Type B pancreatic cell (in vitro differentiated cells): Measurements from ENCODE around the gene CUL2. TPM values are rescaled to one million over a fixed set of nuclear protein-coding genes. Genes with fewer than 3 reads are reported as not detected.
"Not testable (repeated sequence)": the region's sequence is repeated elsewhere in the genome, so short reads cannot be mapped to it uniquely, and the experiment has no call there.

ENCODE experiments used
- DNase-seq: peaks from one replicate; pipeline ENCODE4 v3.0.0; 2021; ENCODE audit warnings: mixed read lengths; ENCODE audit not compliant: unreplicated experiment; ENCODE audit errors: extremely low spot score
- H3K27ac Mint-ChIP-seq: 2 replicates; pipeline ENCODE4 v1.8.0; 2021; ENCODE audit warnings: mild to moderate bottlenecking, mixed read lengths
- H3K27me3 Mint-ChIP-seq: 2 replicates; pipeline ENCODE4 v1.8.0; 2021; ENCODE audit warnings: mixed read lengths
- H3K36me3 Mint-ChIP-seq: 2 replicates; pipeline ENCODE4 v1.8.0; 2021; ENCODE audit warnings: mixed read lengths
- H3K4me1 Mint-ChIP-seq: one replicate; pipeline ENCODE4 v1.8.0; 2021; ENCODE audit warnings: mixed read lengths; ENCODE audit not compliant: unreplicated experiment
- H3K4me3 Mint-ChIP-seq: 2 replicates; pipeline ENCODE4 v1.8.0; 2021; ENCODE audit warnings: mild to moderate bottlenecking, mixed read lengths
- H3K9me3 Mint-ChIP-seq: 2 replicates; pipeline ENCODE4 v1.8.0; 2021; ENCODE audit warnings: mixed read lengths
- total RNA-seq: library from RNA; stranded (reverse); gene quantifications from 2 replicates; pipeline ENCODE4 v1.2.1, GENCODE V29; 2021; ENCODE audit warnings: low replicate concordance
- TF ChIP-seq, protein P1 (sequence below): fragments of 200-600 bp; sonication (generic); conservative IDR thresholded peaks from 2 replicates; pipeline ENCODE4 v1.5.0; 2021; ENCODE audit warnings: antibody characterized with exemption, mild to moderate bottlenecking

CUL2 gene
- total RNA-seq, 1 donor from 2014 or later: 36.4 TPM

DNA sequence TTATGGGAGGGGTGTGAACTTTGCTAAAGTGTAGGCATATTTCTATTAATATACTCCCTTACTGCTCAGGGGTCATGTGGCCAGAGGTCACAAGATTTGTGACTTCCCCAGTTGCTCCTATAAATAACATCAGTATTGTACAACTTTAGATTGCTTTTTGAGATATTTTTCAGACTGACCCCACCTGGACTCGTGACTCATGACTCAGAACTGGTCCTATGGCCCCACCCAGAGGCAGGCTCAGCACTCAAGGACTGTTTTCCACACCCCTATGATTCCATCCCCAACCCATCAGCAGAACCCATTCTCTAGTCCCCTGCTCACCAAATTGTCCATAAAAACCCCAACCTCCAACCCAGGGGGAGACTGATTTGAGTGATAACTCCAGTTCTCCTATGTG, 2.7 kb upstream of the CUL2 start:
- TF ChIP-seq, protein P1, sequence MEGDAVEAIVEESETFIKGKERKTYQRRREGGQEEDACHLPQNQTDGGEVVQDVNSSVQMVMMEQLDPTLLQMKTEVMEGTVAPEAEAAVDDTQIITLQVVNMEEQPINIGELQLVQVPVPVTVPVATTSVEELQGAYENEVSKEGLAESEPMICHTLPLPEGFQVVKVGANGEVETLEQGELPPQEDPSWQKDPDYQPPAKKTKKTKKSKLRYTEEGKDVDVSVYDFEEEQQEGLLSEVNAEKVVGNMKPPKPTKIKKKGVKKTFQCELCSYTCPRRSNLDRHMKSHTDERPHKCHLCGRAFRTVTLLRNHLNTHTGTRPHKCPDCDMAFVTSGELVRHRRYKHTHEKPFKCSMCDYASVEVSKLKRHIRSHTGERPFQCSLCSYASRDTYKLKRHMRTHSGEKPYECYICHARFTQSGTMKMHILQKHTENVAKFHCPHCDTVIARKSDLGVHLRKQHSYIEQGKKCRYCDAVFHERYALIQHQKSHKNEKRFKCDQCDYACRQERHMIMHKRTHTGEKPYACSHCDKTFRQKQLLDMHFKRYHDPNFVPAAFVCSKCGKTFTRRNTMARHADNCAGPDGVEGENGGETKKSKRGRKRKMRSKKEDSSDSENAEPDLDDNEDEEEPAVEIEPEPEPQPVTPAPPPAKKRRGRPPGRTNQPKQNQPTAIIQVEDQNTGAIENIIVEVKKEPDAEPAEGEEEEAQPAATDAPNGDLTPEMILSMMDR: no peak
- Mint-ChIP-seq H3K36me3 (peaks cover 3% of the 10 kb centered on the region), H3K4me3 (no peak overlapping the region), H3K9me3 (no peaks in the 10 kb centered on the region), H3K4me1 (peaks cover 9% of the 10 kb centered on the region), H3K27ac (no peak overlapping the region), H3K27me3 (peaks cover 12% of the 10 kb centered on the region)
- DNase-seq: no peak

DNA sequence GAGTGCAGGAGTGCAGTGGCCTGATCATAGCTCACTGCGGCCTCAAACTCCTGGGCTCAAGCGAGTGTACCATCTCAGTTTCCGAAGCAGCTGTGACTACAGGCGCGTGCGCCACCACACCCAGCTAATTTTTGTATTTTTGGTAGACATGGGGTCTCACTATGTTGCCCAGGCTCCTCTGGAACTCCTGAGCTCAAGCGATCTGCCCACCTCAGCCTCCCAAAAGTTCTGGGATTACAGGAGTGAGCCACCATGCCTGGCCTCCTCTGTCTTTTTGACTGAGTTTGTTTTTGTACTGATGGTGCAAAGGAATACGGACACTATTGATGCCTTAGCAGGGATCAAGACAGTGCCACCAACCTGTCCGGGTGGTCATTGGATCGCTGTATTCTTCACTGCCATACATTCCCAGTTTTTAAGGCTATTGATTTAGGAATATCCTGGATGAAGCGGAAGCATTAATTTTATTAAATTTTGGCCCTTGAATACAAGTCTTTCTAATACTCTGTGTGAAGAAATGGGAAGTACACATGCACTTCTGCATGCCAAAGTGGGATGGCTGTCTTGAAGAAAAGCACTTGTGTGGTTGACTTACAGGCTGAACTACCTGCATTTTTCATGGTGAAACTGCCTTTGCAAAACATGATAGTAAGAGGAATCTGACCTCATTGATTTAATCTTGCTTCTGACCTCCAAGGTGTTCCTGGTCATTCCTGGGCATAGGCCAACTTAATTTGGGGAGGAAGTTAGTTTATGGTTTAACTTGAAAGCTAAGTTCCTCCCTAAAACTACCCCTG, 2.1 kb upstream of the CUL2 start:
- Mint-ChIP-seq H3K9me3 (no peaks in the 10 kb centered on the region), H3K36me3 (peaks cover 9% of the 10 kb centered on the region), H3K4me1 (peaks cover 15% of the 10 kb centered on the region), H3K27me3 (peaks cover 12% of the 10 kb centered on the region), H3K27ac (no peak overlapping the region), H3K4me3 (no peak overlapping the region)
- no peak for DNase-seq
- TF ChIP-seq, protein P1: no peak

DNA sequence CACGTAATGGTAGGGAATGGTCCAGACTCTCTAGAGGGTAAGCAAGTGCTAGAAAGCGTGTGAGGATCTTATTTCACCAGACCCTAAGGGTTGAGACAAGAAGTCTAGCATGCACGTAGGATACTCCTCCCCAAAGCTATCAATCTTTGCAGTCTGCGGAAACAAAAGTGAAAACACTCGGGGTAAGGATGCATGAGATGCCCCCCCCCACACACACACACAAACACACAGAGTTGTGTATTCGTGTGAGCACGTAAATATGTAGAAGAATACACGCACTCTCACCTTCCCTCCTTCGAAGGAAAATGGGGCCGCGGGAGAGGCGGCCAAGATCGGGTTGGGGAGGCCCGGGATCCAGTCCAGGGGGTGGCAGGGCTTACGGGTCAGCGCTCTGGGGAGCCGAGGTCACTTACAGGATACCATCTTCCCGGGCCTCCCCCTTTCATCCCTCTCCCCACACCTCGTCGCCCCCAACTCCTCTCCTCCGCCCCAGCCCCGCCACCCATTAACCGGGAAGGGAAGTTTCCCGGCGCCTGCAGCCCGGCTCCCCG, 455 bp downstream of the CUL2 start:
- H3K4me1 Mint-ChIP-seq: peaks cover 16% of the 10 kb centered on the region
- TF ChIP-seq, protein P1: no peak
- no peak for DNase-seq
- H3K9me3 Mint-ChIP-seq: no peaks in the 10 kb centered on the region
- peaks cover 9% of the 10 kb centered on the region for H3K36me3 Mint-ChIP-seq
- peaks cover 2% of the 10 kb centered on the region for H3K27me3 Mint-ChIP-seq
- H3K4me3 Mint-ChIP-seq: peak overlapping the region; percentile 98
- H3K27ac Mint-ChIP-seq: peak overlapping the region; percentile 95

DNA sequence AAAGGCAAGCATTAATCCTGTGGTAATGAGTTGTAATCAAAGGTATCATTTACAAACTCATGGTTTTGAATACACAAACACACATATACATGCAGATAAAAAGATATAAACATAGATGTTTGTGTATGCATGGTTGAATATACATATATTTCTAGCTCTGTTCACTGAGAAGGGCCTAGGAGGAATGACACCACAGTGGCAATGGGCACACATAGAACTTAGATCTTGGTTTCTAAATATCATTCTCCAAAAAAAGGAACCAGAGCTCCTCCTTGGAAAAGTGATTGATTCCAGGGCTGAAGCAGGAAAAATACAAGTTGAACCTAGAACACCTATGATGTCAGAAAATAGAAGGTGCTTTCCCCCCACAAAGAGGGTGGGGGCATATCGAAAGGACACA, 6.9 kb downstream of the CUL2 start:
- Mint-ChIP-seq H3K4me3 (no peak overlapping the region), H3K27me3 (no peaks in the 10 kb centered on the region), H3K36me3 (peaks cover 29% of the 10 kb centered on the region), H3K27ac (no peak overlapping the region), H3K4me1 (peaks cover 8% of the 10 kb centered on the region), H3K9me3 (peaks cover 5% of the 10 kb centered on the region)
- no peak for DNase-seq
- TF ChIP-seq, protein P1: no peak

DNA sequence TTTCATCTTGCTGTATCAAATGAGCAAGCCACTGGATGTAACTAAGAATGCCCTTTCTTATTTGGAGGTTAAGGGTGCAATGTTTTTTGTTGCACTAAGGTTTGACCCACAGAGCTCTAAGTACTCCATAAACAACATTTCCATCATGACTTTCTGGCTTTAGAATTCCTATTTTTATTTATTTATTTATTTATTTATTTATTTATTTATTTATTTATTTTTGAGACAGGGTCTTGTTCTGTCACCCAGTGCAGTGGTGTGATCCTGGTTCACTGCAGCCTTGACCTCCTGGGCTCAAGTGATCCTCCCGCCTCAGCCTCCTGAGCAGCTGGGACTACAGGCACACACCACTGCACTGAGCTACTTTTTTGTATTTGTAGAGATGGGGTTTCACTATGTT, 9.9 kb downstream of the CUL2 start:
- H3K27ac Mint-ChIP-seq, H3K4me3 Mint-ChIP-seq, H3K4me1 Mint-ChIP-seq, DNase-seq, H3K9me3 Mint-ChIP-seq, H3K27me3 Mint-ChIP-seq: not testable (repeated sequence)
- peaks cover 26% of the 10 kb centered on the region for H3K36me3 Mint-ChIP-seq

DNA sequence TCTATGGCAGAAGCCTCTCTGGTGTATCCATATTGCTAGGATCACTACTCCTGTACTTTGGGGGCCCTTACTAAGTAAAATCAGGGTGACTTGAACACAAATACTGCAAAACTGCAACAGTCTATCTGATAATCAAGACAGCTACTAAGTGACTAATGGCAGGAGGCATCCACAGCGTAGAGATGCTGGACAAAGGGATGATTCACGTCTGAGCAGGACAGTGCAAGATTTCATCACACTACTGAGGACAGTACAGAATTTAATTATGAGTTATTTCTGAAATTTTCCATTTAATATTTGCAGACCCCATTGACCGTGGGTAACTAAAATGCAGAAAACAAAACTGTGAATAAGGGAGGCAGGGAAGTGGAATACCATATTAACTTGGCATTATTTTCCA, 10.4 kb downstream of the CUL2 start:
- Mint-ChIP-seq H3K9me3 (peaks cover 5% of the 10 kb centered on the region), H3K4me3 (no peak overlapping the region), H3K4me1 (no peaks in the 10 kb centered on the region), H3K36me3 (peaks cover 29% of the 10 kb centered on the region), H3K27ac (no peak overlapping the region), H3K27me3 (no peaks in the 10 kb centered on the region)
- TF ChIP-seq, protein P1: no peak
- no peak for DNase-seq
